AG09319 (cell line): ENCODE data around the gene RABGAP1L.

ENCODE experiments used
- DNase-seq: peaks from one replicate; pipeline ENCODE4 v3.0.0-alpha.2; 2010; ENCODE audit warnings: low read depth; ENCODE audit errors: extremely low read depth
- CTCF ChIP-seq: IDR thresholded peaks from 2 replicates; pipeline ENCODE4 v1.5.1; 2011; ENCODE audit warnings: low read depth, mild to moderate bottlenecking, inconsistent platforms, low read length, moderate library complexity

The RABGAP1L gene

GRCh38 chr1:174870319-174870718 lies 711.0 kb downstream of the RABGAP1L start:
- no peak for DNase-seq
- no peak for TF ChIP-seq CTCF

- no peak for DNase-seq
- no peak for TF ChIP-seq CTCF
Measured at GRCh38 chr1:174871886-174872285, 712.6 kb downstream of the RABGAP1L start.

- no peak for DNase-seq
- no peak for TF ChIP-seq CTCF
Measured at GRCh38 chr1:174872615-174873058, 713.3 kb downstream of the RABGAP1L start.

- no peak for TF ChIP-seq CTCF
- no peak for DNase-seq
Measured at GRCh38 chr1:174874331-174875053, 715.2 kb downstream of the RABGAP1L start.

- TF ChIP-seq CTCF = no peak
- no peak for DNase-seq
Measured at GRCh38 chr1:174875306-174875705, 716.0 kb downstream of the RABGAP1L start.

- no peak for TF ChIP-seq CTCF
- DNase-seq = no peak
Measured at GRCh38 chr1:174877208-174877673, 717.9 kb downstream of the RABGAP1L start.

GRCh38 chr1:174880171-174880570 lies 720.9 kb downstream of the RABGAP1L start:
- no peak for DNase-seq
- TF ChIP-seq CTCF = no peak
